Measurements from ENCODE around the gene ZNF813.
"Not testable (repeated sequence)": the region's sequence is repeated elsewhere in the genome, so short reads cannot be mapped to it uniquely, and the experiment has no call there.

Gene ZNF813

DNA sequence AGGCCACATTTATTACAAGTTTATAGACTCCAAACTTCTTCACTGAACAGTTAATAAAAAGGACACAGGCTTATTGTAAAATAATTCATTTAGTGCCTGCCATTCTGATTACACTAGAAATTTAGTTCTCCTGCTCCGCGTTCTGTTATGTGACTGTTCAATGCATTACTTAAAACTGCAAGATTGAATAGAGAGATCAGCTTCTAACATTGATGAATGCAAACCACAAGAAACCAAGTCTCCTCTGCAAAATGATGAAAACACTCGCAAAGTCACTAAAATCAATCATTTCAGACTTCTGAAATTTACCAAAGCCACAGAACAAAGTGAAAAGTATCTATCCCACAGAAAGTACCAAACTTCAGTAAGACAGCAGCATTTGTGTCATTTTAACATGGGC is 47.5 kb downstream of the ZNF813 start:
- H3K36me3 ChIP-seq (ENCODE audit: control insufficient read depth in 2 of 2, insufficient read depth in 1 of 2, low read length in 2 of 2); H3K9me3 ChIP-seq (ENCODE audit: control insufficient read depth, insufficient read depth, low read depth, low read length); H3K4me3 ChIP-seq (ENCODE audit: low read depth, low read length); H3K27ac ChIP-seq (ENCODE audit: extremely low read depth, low read depth, low read length); CTCF ChIA-PET; H3K4me1 ChIP-seq (ENCODE audit: control insufficient read depth, insufficient read depth, low read length): not testable (repeated sequence)
- POLR2A ChIA-PET: interaction anchor here (0.6 kb wide), 1 partner anchor 1707 kb away, joined by 4 read pairs; no protein-coding TSS in a partner anchor

DNA sequence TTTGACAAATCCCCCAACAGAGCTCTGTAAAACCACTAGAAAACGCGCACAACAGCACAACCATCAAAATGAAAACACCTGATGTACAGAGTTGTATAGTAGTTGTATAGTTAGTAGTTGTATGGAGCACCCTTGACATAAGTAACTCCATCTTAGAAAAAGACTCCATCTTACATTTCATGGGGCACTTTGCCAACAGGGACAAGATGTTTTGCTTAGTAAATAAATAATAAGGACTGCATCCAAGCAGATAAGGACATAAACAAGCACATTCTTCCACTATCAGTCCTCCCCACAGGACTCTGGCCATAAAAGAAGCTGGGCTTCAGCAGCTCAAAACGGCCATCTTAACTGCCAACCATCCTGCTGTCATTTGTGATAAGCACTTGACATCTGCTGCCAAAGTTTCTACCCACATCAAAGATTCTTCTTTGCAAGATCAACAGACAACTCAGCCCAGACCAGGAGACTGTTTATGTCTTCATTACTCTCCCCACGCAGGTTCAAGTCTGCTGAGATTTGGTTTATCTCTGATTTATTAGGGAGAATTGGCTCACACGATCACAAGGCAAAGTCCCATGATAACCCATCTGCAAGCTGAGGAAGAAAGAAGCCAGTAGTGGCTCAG is 49.7 kb downstream of the ZNF813 start:
- Histone ChIP-seq H3K9me3 (ENCODE audit: control insufficient read depth, insufficient read depth, low read depth, low read length) (no peaks in the 10 kb centered on the region), H3K4me1 (ENCODE audit: control insufficient read depth, insufficient read depth, low read length) (no peaks in the 10 kb centered on the region), H3K4me3 (ENCODE audit: low read depth, low read length) (no peak overlapping the region), H3K27ac (ENCODE audit: extremely low read depth, low read depth, low read length) (no peak overlapping the region), H3K36me3 (ENCODE audit: control insufficient read depth in 2 of 2, insufficient read depth in 1 of 2, low read length in 2 of 2) (no peaks in the 10 kb centered on the region)
- CTCF ChIA-PET: no interaction called here
- POLR2A ChIA-PET: no interaction called here
- TF ChIP-seq MYNN (tag by site-specific recombination; IDR thresholded peaks at IDR 0.05; ENCODE audit: borderline replicate concordance) (no peak), ZNF521 (tag by site-specific recombination; IDR thresholded peaks at IDR 0.05) (no peak), ZNF530 (tag by site-specific recombination; IDR thresholded peaks at IDR 0.05; ENCODE audit: low read depth) (no peak), ZNF223 (tag by site-specific recombination; IDR thresholded peaks at IDR 0.05) (no peak), TRIM28 (IDR thresholded peaks at IDR 0.05; ENCODE audit: borderline replicate concordance, low read length) (no peak), ZBTB8A (tag by site-specific recombination; IDR thresholded peaks at IDR 0.05) (no peak), ZNF792 (tag by site-specific recombination; IDR thresholded peaks at IDR 0.05) (no peak), GFI1B (tag by site-specific recombination; IDR thresholded peaks at IDR 0.05) (no peak), SALL2 (tag by site-specific recombination; IDR thresholded peaks at IDR 0.05; ENCODE audit: borderline replicate concordance) (no peak), ZNF221 (tag by site-specific recombination; IDR thresholded peaks at IDR 0.05; ENCODE audit: borderline replicate concordance) (no peak), ZNF514 (tag by site-specific recombination; IDR thresholded peaks at IDR 0.05) (no peak), ZNF121 (tag by site-specific recombination; IDR thresholded peaks at IDR 0.05) (no peak)
- TF ChIP-seq, protein P1, sequence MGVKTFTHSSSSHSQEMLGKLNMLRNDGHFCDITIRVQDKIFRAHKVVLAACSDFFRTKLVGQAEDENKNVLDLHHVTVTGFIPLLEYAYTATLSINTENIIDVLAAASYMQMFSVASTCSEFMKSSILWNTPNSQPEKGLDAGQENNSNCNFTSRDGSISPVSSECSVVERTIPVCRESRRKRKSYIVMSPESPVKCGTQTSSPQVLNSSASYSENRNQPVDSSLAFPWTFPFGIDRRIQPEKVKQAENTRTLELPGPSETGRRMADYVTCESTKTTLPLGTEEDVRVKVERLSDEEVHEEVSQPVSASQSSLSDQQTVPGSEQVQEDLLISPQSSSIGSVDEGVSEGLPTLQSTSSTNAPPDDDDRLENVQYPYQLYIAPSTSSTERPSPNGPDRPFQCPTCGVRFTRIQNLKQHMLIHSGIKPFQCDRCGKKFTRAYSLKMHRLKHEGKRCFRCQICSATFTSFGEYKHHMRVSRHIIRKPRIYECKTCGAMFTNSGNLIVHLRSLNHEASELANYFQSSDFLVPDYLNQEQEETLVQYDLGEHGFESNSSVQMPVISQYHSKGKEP (tag by site-specific recombination; IDR thresholded peaks at IDR 0.05): no peak

DNA sequence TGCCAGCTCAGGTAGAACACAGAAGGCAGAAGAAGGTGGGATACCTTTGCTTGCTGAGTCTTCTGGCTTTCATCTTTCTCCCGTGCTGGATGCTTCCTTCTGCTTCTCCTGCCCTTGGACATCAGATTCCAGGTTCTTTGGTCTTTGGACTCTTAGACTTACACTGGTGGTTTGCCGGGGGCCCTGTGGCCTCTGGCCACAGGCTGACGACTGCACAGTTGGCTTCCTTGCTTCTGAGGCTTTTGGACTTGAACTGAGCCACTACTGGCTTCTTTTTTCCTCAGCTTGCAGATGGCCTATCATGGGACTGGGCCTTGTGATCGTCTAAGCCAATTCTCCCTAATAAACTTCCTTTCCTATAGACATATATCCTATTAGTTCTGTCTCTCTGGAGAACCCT is 50.6 kb downstream of the ZNF813 start:
- POLR2A ChIA-PET: no interaction called here
- CTCF ChIA-PET: no interaction called here
- no peak overlapping the region for H3K27ac ChIP-seq (ENCODE audit: extremely low read depth, low read depth, low read length)
- TF ChIP-seq, protein P2, sequence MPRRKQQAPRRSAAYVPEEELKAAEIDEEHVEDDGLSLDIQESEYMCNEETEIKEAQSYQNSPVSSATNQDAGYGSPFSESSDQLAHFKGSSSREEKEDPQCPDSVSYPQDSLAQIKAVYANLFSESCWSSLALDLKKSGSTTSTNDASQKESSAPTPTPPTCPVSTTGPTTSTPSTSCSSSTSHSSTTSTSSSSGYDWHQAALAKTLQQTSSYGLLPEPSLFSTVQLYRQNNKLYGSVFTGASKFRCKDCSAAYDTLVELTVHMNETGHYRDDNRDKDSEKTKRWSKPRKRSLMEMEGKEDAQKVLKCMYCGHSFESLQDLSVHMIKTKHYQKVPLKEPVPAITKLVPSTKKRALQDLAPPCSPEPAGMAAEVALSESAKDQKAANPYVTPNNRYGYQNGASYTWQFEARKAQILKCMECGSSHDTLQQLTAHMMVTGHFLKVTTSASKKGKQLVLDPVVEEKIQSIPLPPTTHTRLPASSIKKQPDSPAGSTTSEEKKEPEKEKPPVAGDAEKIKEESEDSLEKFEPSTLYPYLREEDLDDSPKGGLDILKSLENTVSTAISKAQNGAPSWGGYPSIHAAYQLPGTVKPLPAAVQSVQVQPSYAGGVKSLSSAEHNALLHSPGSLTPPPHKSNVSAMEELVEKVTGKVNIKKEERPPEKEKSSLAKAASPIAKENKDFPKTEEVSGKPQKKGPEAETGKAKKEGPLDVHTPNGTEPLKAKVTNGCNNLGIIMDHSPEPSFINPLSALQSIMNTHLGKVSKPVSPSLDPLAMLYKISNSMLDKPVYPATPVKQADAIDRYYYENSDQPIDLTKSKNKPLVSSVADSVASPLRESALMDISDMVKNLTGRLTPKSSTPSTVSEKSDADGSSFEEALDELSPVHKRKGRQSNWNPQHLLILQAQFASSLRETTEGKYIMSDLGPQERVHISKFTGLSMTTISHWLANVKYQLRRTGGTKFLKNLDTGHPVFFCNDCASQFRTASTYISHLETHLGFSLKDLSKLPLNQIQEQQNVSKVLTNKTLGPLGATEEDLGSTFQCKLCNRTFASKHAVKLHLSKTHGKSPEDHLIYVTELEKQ (tag by site-specific recombination; IDR thresholded peaks at IDR 0.05; ENCODE audit: borderline replicate concordance): no peak
- TF ChIP-seq, protein P3, sequence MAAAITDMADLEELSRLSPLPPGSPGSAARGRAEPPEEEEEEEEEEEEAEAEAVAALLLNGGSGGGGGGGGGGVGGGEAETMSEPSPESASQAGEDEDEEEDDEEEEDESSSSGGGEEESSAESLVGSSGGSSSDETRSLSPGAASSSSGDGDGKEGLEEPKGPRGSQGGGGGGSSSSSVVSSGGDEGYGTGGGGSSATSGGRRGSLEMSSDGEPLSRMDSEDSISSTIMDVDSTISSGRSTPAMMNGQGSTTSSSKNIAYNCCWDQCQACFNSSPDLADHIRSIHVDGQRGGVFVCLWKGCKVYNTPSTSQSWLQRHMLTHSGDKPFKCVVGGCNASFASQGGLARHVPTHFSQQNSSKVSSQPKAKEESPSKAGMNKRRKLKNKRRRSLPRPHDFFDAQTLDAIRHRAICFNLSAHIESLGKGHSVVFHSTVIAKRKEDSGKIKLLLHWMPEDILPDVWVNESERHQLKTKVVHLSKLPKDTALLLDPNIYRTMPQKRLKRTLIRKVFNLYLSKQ (tag by site-specific recombination; IDR thresholded peaks at IDR 0.05; ENCODE audit: borderline replicate concordance): no peak
- TF ChIP-seq, protein P4, sequence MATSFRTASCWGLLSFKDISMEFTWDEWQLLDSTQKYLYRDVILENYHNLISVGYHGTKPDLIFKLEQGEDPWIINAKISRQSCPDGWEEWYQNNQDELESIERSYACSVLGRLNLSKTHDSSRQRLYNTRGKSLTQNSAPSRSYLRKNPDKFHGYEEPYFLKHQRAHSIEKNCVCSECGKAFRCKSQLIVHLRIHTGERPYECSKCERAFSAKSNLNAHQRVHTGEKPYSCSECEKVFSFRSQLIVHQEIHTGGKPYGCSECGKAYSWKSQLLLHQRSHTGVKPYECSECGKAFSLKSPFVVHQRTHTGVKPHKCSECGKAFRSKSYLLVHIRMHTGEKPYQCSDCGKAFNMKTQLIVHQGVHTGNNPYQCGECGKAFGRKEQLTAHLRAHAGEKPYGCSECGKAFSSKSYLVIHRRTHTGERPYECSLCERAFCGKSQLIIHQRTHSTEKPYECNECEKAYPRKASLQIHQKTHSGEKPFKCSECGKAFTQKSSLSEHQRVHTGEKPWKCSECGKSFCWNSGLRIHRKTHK (tag by site-specific recombination; IDR thresholded peaks at IDR 0.05): no peak
- TF ChIP-seq, protein P5, sequence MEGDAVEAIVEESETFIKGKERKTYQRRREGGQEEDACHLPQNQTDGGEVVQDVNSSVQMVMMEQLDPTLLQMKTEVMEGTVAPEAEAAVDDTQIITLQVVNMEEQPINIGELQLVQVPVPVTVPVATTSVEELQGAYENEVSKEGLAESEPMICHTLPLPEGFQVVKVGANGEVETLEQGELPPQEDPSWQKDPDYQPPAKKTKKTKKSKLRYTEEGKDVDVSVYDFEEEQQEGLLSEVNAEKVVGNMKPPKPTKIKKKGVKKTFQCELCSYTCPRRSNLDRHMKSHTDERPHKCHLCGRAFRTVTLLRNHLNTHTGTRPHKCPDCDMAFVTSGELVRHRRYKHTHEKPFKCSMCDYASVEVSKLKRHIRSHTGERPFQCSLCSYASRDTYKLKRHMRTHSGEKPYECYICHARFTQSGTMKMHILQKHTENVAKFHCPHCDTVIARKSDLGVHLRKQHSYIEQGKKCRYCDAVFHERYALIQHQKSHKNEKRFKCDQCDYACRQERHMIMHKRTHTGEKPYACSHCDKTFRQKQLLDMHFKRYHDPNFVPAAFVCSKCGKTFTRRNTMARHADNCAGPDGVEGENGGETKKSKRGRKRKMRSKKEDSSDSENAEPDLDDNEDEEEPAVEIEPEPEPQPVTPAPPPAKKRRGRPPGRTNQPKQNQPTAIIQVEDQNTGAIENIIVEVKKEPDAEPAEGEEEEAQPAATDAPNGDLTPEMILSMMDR (tag by site-specific recombination; IDR thresholded peaks at IDR 0.05): no peak
- no peak for TF ChIP-seq HOXC10 (CRISPR knock-in tag; IDR thresholded peaks at IDR 0.05)
- TF ChIP-seq ZNF621 (tag by site-specific recombination; IDR thresholded peaks at IDR 0.05): no peak
- TF ChIP-seq BCL11B (tag by site-specific recombination; IDR thresholded peaks at IDR 0.05; ENCODE audit: low read depth): no peak
- TF ChIP-seq ZNF558 (tag by site-specific recombination; IDR thresholded peaks at IDR 0.05): no peak
- no peak for TF ChIP-seq ZNF785 (tag by site-specific recombination; IDR thresholded peaks at IDR 0.05)

More for the DNA sequence above, 50.6 kb downstream of the ZNF813 start:
- Histone ChIP-seq H3K36me3 (ENCODE audit: control insufficient read depth in 2 of 2, insufficient read depth in 1 of 2, low read length in 2 of 2) (peaks cover 5 to 6% of the 10 kb centered on the region in 2 experiments), H3K4me1 (ENCODE audit: control insufficient read depth, insufficient read depth, low read length) (no peaks in the 10 kb centered on the region), H3K9me3 (ENCODE audit: control insufficient read depth, insufficient read depth, low read depth, low read length) (no peaks in the 10 kb centered on the region), H3K4me3 (ENCODE audit: low read depth, low read length) (no peak overlapping the region)

Measured in HEK293 (cell line).